Endometrial microvascular endothelial cells (primary cell): Measurements from ENCODE around the gene ADGRD2. TPM values are rescaled to one million over a fixed set of nuclear protein-coding genes. Genes with fewer than 3 reads are reported as not detected.

Source experiments
- in situ Hi-C: cut with HindIII; loops from 2 replicates; pipeline ENCODE4 v1.10.0; 2017; ENCODE audit warnings: low sequenced_read_pairs, low pct_unique_long_range_greater_than_20kb; ENCODE audit errors: inconsistent ontology term
- total RNA-seq: library from RNA; depleted of rRNA; stranded (reverse); fragments of >200 nt; gene quantifications from one replicate; pipeline ENCODE4 v1.2.3, GENCODE V29; 2015; ENCODE audit errors: inconsistent ontology term

ADGRD2 gene
- total RNA-seq, 1 donor from 2014 or later = not detected

DNA sequence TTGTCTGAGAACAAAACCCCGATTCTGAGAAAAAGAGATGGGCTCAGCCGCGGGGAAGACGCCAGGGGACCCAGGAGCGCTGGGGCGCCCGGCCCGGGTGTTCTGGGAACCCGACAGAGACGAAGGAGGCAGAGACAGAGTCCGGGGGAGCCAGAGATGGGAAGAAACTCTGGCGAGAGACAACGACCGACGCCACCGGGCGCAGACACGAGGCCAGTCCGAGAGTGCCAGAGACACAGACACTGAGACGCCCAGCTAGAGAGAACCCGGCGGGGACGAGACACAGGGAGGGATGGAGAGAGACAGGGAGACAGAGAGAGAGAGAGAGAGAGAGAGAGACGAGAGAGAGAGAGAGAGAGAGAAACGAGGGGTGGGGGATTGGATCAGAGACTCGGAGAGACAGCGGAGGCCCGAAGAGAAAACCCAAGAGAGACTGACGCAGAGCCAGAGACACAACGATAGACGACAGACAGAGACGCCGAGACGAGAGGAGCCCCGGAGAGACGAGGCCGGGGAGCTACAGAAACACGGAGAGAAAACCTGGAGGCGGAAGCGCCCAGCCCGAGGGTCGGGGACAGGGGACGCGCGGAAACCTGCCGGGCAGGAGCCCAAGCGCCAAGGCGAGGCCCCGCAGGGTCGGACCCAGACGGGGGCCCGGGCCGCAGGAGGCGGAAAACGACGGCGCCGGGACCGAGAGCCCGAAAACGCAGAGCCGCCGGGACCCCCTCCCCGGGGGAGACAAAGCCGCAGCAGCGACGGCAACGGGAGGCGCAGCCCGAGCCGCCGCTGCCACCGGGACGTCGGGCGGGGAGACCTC lies 53.7 kb downstream of the ADGRD2 start:
- in situ Hi-C loops = no loop called here

DNA sequence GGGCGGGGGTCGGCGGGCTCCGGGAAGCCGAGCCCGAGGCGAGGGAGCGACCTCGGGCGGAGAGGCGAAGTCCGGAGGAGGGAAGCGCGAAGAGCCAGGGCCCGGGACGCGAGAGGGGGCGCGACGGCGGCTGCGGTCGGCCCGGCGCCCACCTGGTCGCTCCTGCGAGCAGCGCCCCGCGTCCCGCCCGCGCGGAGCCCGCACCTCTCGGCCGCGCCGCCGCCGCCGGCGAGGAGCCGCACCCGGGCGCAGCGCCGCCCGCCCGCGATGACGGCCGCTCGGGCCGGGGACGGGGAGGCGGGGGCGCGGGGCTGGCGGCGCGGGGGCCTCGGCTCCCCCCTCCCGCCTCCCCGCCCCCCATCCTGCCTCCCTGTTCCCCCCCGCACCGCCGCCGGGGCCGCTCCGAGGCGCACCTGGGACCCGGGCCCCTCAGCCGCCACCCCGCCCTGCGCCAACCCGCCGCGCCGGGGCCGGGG lies 54.3 kb downstream of the ADGRD2 start:
- in situ Hi-C loops = no loop called here

DNA sequence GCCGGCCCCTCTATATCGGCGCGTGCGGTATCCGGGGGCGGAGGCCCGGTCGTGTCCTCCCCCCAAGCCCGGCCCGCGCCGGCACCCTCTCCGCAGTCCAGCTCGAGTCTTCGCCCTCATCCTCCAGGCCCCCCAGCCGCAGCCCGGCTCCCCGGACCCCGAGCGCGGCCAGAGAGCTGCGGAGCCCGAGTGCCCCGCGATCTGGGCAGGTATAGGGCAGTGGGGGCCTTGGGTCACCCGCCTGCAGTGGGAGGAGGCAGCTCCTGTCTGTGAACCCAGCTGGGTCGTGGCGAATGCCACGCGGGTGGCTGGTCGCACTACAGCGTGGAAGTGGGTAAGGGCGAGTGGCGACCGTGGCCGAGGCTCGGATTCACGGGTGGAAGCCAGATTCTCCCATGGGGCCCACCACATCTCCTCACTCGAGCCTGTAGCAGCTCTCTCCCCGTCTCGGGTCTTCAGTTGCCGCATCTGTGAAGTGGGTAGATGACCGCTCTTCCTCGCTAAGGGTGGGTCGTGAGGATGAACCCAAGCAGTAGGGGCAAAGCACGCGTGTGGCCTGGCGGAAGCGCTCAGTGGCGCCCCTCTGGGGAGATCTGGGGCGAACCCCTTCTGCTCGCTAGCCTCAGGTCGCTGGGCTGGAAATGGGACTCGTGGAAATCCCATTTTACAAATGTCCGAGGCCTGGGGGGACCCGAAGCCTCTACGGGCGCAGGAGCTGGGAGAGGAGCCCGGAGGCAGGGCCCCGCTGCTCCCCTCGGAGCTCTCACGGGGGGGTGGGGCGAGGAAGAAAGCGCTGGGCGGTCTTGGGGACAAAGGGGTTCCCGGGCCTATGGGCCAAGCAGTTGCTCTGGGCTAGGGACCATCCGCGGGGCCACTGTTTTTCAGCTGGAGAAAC lies 55.0 kb downstream of the ADGRD2 start:
- in situ Hi-C loops = no loop called here

GRCh38 chr9:124505901-124506346 lies 55.7 kb downstream of the ADGRD2 start:
- in situ Hi-C loops = no loop called here

GRCh38 chr9:124506433-124506832 lies 56.2 kb downstream of the ADGRD2 start:
- in situ Hi-C loops = no loop called here

- in situ Hi-C loops = no loop called here
These were observed 57.0 kb downstream of the ADGRD2 start, which contains the start of gene NR5A1 for GRCh38 chr9:124506931-124507879. TSS of gene NR5A1 (minus strand) at chr9:124507399. CDS start at chr9:124503395, 4,004 bp downstream.

DNA sequence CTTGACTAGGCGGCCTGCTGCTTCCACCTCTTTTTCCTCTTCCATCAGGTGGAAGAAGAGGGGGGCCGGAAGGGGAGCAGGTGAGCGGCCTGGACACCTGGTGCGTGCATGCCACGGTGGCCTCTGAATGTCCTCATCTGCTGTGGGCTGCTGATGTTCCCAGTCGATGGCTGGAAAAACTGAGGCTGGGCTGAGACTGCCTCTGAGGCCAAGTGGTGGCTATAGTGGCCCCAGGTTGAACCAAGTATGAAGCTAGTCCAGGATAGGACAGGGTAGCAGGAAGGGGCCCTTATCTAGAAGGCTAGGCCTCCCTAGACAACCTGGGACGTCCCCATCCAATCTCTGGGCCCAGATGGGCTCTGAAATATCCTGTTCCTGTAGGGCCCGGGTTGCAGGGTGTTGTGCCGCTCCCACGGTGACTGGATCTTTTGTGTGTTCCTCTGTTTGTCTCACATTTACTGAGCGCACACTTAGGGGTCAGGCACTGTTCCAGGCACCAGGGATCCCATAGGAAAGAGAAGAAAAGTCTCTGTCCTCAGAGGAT lies 57.7 kb downstream of the ADGRD2 start:
- in situ Hi-C loops = no loop called here

DNA sequence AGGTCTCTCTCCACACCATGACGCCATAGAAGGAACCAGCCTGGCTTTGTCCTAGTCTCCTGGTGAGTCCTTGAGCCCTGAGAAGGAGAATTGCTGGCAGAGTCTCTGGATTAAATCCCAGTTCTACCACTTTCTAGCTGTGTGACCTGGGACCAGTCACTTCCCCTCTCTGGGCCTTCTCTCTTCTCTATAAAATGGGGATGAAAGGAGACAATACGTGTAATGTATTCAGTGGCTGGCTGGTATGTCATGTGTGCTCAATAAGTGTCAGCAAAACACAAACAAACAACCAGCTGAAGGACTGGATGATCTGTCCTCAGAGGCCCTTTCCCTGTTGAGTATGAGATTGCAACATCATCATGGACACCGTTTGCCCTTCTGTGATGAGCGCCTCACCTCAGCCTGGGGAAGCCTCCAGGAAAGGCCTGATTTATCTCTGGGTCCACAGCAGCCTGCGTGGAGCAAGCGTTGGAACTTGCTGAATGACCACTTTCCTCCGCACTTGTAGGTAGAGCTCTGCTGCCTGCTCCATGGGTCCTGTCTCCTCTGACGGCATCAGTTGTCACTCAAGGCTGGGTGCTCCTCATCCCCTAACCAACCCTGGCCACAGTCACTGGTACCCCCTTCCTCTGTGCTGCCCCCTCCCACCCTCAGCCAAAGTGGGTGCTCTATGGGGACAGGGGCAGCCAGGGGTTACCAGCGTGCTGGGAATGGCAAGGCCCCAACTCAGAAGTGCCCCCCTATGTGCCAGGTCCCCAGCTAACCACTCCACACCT lies 60.6 kb downstream of the ADGRD2 start:
- in situ Hi-C loops = no loop called here

GRCh38 chr9:124511426-124511840 lies 61.2 kb downstream of the ADGRD2 start:
- in situ Hi-C loops = no loop called here

DNA sequence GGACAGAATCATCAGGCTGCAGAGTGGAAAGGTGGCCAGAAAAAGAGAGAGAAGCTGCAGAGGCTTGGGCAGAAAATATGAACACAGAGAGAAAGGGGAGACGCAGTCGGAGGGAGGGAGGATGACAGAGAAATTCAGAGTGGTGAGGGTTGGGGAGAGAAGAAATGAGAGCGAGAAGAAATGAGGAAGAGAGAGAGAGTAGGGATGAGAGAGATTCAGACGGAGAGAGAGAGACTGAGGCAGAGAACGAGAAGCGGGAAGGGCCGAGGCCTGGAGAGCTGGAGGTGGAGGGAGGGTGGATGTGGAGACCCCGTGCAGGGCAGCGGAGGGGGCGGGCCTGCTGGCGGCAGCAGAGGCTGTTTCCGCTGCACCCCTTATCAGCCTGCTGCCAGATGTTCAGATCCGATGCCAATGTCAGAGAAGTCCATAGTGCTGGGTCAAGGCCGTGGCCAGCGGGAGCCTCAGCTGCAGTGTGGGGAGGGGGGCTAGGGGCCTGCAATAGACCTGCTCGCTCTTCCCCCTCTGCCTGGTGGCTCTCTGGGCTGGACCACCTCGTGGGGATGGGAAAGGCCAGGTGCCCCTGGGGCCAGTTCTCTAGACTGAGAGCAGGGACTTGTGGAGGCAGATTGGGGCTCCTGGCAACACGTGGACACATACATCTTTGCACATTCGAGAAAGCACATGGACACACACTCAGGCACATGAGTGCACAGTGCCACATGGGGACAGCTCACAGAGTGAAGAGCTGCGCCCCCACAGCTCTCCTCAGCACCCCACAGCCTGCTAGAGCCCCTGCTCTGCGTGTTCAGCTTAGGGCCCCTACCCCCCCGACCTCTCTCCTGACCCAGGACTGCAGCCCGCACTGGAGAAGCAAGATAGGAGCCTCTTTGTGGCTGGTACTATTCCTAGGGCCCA lies 61.9 kb downstream of the ADGRD2 start:
- in situ Hi-C loops = no loop called here

DNA sequence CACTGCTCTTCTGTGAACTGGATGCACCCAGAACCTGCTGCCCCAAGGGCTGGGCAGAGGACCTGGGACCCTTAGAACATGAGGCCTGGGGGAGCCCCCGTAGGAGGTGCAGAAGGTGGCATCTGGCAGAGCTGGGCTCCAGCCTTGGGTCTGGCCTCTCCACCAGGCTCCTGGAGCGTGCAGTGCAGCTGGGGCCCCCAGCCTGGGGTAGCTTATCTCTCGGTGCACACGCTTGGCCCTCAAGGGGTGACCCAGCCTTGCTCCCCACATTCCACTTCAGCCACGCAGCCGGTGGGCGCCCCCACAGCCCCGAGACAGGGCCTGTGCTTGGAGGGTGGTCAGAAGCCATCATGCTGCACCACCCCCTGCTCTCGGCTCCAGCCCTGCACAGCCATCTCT lies 62.6 kb downstream of the ADGRD2 start:
- in situ Hi-C loops = no loop called here

DNA sequence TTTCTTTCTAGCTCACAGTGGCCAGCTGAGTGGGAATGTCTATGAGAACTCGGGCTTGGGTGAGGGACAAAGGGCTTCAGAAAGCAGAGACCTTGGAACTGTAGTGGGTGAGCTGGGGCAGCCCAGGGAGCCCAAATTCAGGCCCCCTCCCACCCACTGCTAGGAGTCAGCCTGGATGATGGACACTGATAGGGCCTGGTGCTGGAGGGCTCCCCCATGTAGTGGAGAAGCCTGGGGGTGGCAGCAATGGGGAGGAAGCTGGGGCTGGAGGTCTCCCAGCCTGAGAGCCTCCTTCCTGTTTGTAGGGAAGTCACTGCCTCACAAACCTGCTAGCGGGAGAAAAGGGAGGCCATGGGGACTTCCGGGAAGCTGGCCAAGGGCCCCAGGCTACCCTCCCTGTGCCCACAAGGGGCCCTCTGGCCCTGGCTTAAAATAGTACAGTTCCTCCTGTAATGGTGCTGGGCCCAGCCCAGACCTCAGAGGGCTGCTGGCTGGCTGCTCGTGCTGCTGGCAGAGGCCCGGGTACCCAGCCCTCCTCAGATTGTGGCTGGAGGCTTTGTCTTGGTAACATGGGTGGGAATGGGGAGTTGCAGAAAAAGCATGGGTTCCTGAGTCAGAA lies 63.2 kb downstream of the ADGRD2 start:
- in situ Hi-C loops = no loop called here

DNA sequence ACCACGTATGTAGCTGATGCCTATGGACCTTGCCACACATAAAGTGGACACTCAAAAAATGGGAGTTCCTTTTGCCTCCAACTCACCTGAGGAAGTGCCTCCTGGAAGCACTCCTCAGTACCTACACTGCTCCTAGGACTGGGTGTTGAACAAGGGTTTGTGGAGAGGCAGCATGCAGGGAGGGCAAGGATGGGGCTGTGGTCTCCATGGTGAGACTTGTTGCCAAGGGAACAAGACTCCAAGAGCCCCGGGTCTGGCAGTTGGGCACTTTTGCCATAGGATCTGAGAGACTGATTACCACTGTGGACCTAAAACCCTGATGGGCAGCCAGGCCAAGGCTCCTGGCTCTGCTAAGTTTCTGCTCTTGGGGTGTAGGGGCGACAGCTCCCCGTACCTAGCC lies 63.9 kb downstream of the ADGRD2 start:
- in situ Hi-C loops = no loop called here

GRCh38 chr9:124514874-124515273 lies 64.6 kb downstream of the ADGRD2 start:
- in situ Hi-C loops = no loop called here

- in situ Hi-C loops = no loop called here
These were observed 67.3 kb downstream of the ADGRD2 start for GRCh38 chr9:124517600-124517999.

DNA sequence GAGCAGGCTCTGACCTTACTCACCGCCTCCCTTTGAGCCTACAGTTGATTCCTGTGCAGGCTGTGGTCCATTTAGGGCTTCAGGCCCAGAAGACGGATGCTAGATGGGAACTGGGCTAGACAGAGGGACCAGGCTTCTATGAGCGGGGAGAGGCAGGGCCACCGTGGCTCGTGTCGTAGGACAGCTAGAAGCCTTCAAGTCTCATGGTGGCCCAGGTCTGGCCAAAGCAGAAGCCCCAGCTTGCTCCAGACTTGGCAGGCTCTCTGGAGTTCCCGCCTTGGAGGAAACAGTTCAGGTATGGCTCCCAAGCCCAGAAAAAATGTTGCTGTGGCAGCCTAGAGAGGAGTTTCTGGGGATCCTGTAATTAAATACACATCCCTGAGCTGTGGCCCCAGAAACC lies 67.9 kb downstream of the ADGRD2 start:
- in situ Hi-C loops = no loop called here
